Iris pigment epithelial cell (primary cell): ENCODE data around the gene CAMK2N2.

Source experiments
- DNase-seq: peaks from one replicate; pipeline ENCODE4 v3.0.0-alpha.2; 2011; ENCODE audit warnings: low read depth

CAMK2N2 gene

DNA sequence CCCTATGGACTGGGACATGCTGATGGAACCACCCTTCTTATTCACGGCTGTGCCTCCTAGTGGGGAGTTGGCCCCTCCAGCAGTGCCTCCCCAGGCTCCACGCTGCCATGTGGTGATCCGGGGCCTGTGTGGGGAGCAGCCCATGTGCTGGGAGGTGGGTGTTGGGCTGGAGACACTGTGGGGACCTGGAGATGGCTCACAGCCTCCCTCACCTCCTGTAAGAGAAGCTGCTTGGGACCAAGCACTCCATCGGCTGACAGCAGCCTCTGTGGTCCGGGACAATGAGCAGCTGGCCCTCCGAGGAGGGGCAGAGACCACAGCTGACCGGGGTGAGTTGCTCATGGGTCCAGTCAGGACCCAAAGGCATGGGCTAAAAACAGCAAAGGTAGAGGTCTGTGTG, 21.6 kb downstream of the CAMK2N2 start:
- no peak for DNase-seq

DNA sequence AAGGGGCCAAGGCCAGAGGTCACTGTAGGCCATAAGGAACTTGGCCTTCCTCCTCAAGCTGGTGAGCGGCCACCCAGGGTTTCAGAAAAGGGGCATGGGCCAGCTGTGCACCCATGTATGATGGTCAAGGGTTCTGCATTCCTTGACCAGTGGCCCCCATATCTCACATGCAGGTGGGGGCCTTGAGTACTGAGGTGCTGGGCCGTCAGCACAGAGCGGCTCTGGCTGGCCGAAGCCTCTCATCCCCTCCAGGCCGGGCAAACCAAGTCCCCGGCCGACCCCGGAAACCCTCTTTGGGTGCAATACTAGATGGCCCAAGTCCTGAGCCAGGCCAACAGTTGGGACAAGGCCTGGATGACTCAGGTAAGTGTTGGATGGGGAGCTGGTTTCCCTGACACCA, 22.1 kb downstream of the CAMK2N2 start:
- DNase-seq = no peak

DNA sequence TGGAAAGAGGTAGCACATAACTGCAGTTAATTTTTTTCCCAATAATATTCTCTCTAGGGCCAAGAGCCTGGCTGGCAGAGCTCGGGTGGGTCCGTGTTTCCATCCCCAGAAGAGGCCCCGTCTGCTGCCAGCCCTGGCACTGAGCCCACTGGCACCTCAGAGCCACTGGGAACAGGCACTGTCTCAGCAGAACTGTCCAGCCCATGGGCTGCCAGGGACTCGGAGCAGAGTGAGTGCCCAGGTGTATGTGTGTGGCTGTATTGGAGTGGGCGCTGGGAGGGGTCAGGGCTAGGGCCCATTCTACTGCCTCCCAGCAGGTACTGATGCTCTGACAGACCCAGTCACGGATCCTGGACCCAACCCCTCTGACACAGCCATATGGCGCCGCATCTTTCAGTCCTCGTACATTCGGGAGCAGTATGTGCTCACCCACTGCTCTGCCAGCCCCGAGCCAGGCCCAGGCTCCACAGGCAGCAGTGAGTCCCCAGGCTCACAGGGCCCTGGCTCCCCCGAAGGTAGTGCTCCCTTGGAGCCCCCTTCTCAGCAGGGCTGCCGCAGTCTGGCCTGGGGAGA, 23.0 kb downstream of the CAMK2N2 start:
- no peak for DNase-seq

DNA sequence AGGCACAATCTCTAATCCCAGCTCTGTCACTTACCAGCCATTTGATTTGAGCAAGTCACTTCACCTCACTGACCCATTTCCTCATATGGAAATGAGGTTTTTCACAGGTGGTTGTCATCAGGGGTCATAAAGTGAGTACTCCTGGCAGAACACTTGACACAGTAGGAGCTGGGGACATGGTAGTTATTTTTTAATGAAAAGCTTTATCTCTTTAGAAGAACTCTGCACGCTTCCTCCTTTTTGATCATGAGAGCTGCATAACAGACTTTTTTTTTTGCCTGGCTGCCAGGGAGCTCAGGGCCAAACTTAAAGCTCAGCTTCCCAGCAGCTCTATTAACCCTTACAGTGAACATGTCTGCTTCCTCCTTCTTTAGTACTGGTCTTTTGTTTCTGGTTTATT, 23.5 kb downstream of the CAMK2N2 start:
- DNase-seq = no peak

DNA sequence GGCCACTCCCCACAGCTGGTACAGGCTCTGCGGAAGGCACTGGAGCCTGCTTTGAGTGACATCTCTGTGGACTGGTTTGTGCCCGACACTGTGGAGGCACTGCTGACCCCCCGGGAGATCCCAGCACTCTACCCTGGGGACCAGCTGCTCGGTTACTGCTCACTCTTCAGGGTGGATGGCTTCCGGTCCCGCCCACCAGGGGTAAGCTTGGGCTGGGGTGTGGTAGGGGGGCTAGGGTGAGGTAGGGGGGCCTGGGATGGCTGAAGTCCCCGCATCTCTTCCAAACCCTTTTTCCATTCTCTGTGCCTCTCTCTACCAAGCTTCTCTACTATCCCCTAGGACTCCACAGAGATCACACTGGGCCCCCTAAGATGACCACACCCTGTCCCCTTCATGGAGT, 24.1 kb downstream of the CAMK2N2 start:
- DNase-seq = no peak

DNA sequence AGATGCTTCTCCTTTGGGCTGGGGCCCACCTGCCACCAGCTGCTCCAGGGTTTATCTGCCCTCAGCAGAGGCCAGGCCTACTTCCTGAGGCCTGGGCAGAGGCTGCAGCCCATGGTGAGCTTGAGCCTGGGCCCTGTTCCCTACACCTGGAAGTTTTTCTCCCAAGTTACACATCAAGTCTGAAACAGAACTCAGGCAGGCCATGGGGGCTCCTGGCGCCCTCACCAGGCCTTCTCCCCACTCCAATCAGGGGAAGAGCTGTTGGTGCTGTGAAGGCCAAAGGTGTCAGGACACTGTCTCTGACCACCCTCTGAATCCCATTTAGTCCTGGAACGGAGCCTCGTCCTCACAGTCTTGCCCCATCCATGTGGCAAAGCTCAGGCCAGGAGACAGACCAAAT, 24.7 kb downstream of the CAMK2N2 start:
- DNase-seq = no peak

DNA sequence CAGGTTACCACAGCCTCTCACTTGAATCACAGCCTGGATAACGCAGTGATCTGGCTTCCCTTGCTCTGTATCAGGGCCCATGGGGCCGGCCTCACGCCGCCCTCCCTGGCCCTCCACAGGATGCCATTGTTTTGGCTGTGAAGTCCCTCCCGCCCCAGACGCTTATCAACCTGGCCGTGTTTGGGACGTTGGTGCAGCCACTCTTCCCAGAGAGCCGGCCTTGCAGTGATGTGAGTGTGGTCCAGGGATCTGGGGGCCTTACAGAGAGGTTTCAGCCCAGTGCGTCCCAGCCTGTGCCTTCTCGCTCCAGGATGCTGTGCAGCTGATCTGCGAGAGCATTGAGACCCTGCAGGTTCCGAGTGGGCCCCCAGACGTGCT, 25.3 kb downstream of the CAMK2N2 start:
- no peak for DNase-seq

DNA sequence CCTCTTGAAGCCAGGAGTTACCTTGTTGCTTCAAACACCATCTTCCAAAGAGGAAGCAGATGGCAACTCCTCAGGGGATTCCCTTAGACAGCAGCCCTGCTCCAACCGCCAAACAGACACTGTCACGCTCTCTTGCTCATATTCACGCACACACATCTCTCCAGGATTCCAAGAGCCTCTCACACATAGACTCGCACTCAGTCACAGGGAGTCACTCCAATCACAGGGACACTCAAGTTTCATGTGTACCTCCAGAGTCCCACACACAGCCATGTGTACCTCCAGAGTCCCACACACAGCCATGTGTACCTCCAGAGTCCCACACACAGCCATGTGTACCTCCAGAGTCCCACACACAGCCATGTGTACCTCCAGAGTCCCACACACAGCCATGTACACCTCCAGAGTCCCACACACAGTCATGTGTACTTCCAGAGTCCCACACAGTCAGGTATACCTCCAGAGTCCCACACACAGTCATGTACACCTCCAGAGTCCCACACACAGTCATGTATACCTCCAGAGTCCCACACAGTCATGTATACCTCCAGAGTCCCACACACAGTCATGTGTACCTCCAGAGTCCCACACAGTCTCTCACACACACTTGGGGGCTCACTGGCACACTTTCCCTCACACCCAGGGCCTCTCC, 25.8 kb downstream of the CAMK2N2 start:
- no peak for DNase-seq

DNA sequence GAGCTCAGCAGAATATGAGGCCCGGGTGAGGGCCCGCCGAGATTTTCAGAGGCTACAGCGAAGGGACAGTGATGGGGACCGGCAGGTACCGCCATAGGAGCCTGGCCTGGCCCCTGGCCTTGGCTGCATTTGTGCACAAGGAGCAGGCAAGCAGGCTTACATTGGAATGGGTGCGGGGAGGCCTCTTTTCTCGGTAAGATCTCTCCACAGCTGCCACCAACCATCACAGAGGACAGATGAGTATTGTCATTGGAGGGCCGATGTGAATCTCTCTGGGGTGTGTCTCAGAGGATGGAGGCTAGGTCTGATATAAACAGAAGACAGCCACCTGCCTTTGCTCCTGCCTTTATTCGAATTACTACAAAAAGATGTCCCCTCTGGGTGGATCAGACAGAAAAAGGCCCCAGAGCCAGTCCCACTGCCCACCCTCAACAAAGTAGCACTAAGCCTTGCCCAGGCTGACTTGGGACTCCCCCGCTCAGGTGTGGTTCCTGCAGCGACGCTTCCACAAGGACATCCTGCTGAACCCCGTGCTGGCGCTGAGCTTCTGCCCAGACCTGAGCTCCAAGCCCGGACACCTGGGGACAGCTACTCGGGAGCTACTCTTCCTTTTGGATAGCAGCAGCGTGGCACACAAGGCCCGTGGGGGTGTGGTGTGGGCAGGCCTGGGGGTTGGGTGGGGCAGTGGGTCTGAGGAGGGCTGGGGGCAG, 26.5 kb downstream of the CAMK2N2 start:
- no peak for DNase-seq

DNA sequence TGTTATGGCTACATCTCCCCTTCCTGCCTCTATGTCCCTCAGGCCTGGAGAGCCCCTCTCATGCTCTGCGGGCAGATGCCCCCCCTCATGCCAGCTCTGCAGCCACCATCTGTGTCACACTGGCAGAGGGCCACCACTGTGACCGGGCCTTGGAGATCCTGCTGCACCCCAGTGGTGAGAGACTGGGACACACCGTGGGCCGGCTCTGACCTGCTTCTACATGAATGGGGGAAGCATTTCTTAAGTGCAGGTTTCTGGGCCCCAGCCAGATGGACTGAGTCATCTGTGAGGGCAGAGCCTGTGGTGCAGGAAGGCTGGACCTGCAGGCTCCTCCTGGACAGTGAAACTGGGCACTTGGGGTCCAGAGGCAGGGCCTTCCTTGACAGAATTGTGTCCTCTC, 27.1 kb downstream of the CAMK2N2 start:
- DNase-seq = peak; percentile 89

DNA sequence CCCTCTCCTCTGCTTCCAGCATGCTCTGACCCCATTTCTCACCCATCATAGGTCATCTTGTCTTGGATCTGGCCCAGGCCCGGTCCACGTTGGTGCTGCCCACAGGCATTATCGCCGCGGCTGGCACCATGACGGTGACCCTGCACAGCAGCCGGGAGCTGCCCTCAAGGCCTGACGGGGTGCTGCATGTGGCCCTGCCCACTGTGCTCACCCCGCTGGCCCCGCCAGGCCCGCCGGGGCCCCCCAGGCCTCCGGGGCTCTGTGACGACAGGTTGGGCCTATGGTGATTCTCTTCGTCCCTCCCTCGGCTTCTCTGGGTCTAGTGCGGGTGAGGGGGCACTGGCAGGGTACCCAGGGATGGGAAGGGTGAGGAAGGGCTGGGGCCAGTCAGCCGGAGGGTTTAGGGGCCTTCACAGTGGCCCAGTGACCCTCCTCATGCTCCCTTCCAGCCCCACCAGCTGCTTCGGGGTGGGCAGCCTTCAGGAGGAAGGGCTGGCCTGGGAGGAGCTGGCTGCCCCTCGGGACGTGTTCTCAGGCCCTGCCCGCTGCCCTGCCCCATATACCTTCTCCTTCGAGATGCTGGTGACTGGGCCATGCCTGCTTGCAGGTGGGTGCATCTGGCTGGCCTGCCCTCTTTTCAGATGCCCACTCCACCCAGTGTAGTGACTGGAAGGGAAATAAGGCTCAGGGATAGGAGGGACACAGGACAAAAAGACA, 28.1 kb downstream of the CAMK2N2 start:
- no peak for DNase-seq

DNA sequence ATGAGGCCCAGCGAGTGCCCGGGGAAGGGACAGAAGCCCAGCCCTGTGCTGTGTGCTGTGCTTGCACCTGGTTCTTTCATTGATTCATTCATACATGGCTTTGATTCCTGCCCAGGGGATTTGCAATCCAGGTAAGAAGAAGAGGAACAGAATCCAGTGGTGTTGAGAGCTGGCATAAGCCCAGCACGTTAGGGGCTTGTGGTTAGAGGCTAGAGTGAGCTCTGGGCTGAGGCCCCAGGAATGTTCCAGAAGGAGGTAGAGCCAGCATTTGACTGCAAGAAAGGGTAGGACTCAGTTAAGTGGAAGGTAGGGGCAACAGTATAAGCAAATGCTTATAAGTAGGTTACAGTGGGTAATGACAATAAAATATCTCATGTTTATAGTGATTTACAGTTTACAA, 29.7 kb downstream of the CAMK2N2 start:
- no peak for DNase-seq

DNA sequence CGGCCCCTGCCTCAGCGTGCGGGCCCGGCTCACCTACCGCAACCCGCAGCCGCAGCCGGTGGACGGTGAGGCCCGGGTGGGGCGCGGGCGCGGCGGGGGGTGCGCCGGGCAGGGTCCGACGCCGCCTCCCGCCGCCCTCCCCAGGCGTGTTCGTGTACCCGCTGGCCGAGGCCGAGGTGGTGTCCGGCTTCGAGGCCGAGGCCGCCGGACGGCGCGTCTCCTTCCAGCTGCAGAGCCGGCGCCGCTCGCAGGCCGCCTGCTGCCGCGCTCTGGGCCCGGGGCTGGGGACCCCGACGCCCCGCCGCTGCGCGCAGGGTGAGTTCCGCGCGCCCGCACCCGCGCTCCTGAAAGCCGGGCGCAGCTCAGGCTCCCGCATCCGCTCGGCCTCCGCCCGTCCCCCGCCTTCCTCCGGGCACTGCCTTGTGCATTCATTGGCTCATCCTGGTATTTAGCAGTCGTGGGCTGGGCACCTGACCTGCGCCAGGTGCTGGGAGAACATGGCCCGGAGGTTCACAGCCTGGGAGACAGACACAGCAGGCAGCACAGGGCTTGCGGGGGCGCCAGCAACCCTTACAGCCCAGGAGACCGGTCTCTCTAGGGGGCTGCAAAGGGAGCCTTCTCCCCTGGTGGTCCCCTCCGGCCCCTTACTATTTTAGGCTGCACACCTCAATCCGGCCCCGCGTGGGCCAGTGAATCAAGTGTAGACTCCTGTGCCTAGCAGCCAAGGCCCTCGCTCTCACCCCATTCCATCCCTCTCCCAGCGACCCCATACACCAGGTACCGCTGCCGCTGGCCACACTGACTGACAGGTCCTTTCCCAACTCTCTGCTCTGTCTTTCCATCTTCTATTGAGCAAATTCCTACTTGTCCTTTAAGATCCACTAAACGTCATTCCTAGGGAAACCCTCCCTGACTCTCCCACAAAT, 30.5 kb downstream of the CAMK2N2 start:
- DNase-seq = no peak

DNA sequence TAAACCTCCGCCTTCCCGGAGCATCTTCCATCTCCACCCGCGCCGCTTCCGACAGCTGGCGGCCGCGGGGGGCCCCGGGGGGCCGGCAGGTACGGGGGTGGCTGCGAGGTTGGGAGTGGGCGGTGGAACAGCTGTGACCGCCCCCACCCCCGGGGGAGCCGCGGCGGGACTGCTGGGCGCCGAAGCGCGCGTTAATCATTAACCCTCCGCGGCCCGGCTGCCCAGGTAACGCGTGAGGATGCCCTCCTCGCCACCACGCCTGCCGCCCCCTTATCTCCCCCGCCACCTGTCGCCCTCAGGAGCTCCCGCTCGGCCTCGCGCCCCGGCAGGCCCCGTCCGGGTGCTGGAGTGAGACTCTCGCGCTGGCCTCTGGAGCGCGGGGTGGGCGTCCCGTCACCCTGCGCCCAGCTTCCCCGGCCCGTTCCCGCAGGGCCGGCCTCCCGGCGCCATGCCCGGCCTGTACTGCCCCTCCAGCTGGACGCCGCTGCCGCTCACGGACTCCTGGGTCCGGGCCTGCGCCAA, 31.2 kb downstream of the CAMK2N2 start:
- DNase-seq = no peak

DNA sequence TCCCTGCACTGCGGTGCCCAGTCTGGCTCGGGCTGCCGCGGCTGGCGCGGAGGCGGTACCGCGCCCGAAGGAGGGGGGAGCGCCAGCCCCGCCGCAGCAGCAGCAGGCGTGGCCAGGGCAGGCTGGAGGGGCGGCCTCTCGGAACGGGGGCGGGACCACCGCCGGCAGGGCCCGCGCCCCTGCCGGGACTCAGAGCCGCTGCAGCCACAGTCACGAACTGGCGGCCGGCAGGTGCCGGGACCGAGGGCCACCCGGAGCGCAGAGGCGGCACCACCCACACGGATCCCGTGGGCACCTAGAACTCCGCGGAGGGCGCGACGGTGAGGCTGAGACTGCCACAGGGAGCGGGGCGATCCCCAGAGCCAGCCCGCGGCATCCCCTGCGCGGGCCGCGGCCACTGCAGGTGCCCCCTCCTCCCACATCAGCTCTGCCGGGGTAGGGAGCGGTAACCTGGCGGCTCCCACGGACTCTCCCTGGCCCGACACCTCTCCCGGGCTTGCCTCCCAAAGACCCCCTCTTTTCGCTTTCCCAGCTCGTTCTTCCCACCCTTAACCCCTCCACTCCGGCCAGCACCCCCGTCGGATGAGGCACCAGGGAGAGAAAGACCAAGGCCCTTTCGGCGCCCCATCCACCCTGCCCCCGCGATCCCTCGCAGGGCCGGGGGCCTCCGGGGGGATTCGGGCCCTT, 31.8 kb downstream of the CAMK2N2 start, which contains the start of gene VWA5B2:
Gene VWA5B2 (plus strand): TSS at position 192 of the 687 bp plus-strand sequence. CDS start 944 bp downstream, outside the sequence.
- DNase-seq = peak; percentile 13

DNA sequence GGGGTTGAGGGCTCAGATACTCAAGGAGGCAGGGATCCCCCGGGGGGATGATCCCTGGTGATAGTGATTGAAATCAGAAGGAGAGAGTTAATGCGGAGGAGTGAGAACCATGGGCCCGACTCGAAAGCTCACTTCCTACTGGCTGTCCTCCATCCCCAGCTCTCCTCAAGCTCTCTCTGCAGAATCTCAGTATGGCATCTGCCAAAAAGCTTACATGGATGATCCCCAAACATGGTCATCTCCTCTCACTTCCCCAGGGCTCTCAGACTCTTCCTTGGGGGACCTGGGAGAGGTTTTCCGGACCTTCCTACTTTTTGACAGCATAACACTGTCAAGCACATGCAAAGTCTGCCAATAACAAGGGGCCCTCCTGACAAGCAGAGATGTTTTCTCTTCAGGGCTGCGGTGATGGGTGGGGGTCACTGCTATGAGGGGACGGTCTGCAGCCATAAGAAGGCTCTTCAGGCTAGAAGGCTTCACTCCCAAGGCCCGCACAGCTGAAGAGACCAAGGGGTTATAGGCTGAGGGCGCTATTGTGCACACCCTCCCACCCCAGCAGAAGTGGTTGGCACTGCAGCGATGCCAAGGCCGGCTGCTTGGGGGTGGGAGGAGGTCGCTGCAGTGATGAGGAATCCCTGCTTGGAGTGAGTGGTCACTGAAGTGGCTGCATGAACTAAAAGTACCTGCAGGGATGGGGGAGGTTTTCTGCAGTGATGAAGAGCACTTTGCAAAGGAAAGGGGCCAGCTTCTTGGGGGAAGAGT, 32.8 kb downstream of the CAMK2N2 start:
- no peak for DNase-seq

DNA sequence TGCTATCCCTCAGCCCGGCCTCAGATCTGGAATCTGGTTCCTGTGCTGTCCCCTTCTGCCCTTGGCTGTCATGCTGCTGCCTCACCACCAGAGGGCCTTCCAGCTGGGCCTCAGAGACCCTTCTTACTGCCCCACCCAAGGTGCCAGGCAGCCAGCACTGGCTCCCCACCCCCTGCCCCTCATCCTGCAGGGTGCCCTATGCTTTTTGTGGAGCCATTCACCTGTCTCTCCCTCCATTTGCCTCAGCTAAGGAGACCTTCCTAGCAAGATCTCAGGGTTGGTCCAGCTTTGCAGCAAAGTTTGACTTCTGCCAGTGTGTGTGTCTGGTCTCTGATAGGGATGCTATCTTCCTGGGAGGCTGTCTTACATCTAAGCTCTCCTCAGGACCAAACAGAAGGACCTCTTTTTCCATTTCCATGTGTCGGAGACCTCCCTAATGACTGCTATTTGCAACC, 33.8 kb downstream of the CAMK2N2 start:
- no peak for DNase-seq

DNA sequence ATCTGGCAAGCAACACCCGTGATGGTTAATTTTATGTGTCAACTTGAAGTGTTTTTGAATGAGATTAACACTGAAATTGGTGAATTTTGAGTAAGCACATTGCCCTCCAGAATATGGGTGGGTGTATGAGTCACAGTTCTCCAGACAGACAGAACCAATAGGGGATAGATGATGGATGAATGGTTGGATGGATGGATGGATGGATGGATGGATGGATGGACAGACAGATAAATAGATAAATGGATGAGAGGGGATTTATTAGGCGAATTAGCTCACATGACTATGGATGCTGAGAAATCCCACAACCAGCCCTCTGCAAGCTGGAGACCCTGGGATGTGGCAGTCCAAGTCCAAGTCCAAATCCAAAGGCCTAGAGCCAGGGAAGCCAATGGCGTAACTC, 37.4 kb downstream of the CAMK2N2 start:
- no peak for DNase-seq

DNA sequence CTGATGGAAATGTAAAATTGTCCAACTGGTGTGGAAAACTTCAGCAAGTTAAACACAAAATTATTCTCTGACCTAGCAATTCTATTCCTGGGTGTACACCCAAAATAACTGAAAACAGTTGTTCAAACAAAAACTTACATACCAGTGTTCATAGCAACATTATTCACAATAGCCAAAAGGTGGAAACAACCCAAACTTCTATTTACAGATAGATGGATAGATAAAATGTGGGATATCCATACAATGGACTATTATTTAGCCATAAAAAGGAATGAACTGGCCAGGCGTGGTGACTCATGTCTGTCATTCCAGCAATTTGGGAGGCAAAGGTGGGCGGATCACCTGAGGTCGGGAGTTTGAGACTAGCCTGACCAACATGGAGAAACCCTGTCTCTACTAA, 38.8 kb downstream of the CAMK2N2 start:
- no peak for DNase-seq

DNA sequence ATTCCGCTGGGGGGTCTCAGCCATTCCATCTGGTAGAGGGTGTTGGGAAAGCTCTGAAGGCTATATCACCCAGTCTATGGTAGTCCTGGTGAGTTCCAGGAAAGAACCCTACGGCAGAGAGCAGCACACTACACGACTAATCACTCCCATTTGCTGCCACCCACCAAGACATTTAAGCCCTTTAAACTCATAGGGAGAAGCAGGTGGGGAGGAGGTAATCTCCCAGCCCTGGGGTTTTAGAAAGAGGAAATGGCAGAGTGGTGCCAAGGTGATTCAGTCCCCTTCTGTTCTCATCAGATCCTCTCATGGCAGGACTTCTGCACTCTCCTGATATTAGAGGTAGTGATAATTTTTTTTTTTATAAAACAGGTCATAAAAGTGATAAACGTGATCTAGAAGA, 42.5 kb downstream of the CAMK2N2 start:
- DNase-seq = no peak
